ENCODE data around the gene TRIM49C. TPM values are rescaled to one million over a fixed set of nuclear protein-coding genes. Genes with fewer than 3 reads are reported as not detected.
"Not testable (repeated sequence)": the region's sequence is repeated elsewhere in the genome, so short reads cannot be mapped to it uniquely, and the experiment has no call there.

The TRIM49C gene, protein sequence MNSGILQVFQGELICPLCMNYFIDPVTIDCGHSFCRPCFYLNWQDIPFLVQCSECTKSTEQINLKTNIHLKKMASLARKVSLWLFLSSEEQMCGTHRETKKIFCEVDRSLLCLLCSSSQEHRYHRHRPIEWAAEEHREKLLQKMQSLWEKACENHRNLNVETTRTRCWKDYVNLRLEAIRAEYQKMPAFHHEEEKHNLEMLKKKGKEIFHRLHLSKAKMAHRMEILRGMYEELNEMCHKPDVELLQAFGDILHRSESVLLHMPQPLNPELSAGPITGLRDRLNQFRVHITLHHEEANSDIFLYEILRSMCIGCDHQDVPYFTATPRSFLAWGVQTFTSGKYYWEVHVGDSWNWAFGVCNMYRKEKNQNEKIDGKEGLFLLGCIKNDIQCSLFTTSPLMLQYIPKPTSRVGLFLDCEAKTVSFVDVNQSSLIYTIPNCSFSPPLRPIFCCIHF
- polyA plus RNA-seq (2011; rRNA removed) (not detected in 2 replicates), polyA minus RNA-seq (2011; rRNA and poly(A)+ RNA removed) (not detected in 2 replicates)

DNA sequence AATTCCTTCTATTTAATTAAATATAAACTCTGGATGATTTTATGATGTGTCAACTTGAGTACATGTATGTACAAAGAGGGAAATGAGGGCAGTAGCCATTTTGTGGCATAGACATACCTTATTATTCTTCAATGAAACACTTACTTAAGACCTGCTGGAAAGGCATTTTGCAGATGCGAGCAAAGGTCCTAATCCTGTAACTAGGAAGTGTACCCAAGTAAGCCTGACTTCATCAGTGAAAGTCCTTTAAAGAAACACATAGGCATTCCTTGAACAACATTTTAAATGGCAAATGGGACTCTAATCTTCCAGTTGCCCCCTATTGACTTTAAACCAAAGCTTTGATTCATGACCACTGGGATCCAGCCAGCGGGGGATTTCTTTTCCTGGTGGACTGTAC, at the start of gene TRIM49C:
TRIM49C (plus strand) TSS at position 301 of the 400 bp plus-strand sequence. CDS start 4,106 bp downstream, outside the sequence.
- H3K9me3 ChIP-seq (ENCODE audit: control insufficient read depth, insufficient read depth, low read length); DNase-seq (ENCODE audit: low read depth, low spot score); H3K4me3 ChIP-seq (ENCODE audit: low read depth, low read length); POLR2A ChIA-PET; H3K27me3 ChIP-seq (ENCODE audit: control insufficient read depth, insufficient read depth, low read length); CTCF ChIA-PET; H3K27ac ChIP-seq (ENCODE audit: low read depth, low read length): not testable (repeated sequence)

DNA sequence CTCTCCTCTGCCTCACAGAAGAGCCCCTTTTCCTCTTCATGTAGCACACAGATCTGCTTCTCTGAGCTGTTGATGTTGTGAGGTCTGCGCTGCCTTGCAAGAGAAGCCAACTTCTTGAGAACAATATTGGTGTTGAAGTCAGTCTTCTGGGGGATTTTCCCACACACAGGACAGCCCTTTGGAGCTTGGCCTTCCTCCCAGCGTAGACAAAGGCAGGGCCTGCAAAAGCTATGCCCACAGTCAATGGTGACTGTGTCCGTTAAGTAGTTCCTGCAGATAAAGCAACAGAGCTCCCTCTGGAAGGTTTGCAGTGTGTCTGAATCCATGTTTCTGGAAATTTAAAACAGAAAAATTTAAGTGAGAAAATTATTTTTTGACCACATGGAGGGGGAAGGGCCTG, 6.7 kb upstream of the TRIM49C start:
- CTCF ChIA-PET; POLR2A ChIA-PET; H3K4me3 ChIP-seq (ENCODE audit: low read depth, low read length); DNase-seq (ENCODE audit: low read depth, low spot score); H3K27me3 ChIP-seq (ENCODE audit: control insufficient read depth, insufficient read depth, low read length); H3K27ac ChIP-seq (ENCODE audit: low read depth, low read length); H3K9me3 ChIP-seq (ENCODE audit: control insufficient read depth, insufficient read depth, low read length): not testable (repeated sequence)

DNA sequence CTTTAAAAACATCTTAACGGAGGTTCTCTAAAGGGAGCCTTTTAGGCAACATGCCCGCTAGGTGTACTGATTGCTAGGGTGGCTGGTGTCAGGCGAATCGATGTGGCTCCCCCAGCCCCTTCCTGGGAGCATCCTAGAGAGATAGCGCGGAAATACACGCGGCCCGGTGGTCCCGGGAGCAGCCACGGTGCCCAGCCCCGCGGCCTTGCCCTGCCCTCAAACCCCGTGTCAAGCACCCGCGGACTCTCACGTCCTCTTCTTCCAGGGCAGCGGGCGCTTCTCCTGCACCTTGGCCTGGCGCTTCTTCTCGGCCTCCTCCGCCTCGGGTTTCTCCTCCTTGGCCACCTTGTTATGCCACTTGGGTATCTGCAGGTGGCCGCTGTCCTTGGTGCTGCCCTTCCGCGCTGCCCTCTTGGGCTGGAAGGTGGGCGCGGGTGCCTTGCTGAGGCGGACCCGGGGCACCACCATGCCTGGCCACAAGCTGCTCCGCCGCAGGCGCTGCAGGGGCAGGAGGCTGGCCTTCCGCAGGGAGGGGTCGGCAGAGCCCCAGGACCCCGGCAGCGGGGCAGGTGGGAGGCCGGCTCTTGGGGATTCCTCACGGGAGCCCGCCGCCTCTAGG, 20.8 kb downstream of the TRIM49C start:
- POLR2A ChIA-PET; H3K4me3 ChIP-seq (ENCODE audit: low read depth, low read length); CTCF ChIA-PET; H3K9me3 ChIP-seq (ENCODE audit: control insufficient read depth, insufficient read depth, low read length); H3K27ac ChIP-seq (ENCODE audit: low read depth, low read length); H3K27me3 ChIP-seq (ENCODE audit: control insufficient read depth, insufficient read depth, low read length); DNase-seq (ENCODE audit: low read depth, low spot score): not testable (repeated sequence)

DNA sequence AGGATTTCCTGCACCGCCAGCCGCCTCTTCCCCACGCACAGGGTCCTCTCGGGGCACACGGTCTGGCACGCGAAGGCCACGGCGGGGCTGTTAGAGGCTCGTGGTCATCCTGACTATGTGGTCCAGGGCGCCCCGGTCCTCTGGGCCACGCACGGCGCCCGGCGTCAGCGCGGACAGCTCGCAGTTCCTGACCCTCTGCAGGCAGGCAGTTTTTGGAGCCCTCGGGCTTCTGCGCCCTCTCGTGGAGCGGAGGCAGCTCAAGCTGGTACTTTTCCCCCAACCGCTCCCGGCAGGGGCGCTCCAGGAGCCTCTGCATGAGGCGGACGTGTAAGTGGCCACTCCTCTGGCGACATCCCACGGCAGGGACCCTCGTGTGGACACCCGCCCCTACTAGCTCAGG, 21.4 kb downstream of the TRIM49C start:
- H3K9me3 ChIP-seq (ENCODE audit: control insufficient read depth, insufficient read depth, low read length), result not testable (repeated sequence)

DNA sequence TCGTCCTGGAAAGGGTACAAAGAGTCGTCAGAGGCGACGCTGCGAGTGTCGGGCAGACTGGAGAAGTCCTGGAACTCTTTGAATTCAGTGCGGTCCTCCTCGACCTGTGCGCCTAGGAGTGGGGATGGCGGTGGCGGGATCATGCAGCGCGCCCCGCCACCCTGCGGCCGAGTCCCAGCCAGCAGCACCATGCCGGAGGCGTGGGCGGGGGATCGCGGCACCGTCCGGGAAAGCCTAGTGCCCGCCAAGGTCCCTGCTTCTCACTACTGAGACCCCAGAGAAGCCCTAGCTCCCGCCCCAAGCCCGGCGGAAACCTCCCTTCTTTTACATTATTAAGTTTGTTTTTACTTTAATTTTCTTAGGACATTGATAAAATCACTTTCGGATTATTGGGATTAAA, 22.6 kb downstream of the TRIM49C start:
- CTCF ChIA-PET; H3K4me3 ChIP-seq (ENCODE audit: low read depth, low read length); H3K27me3 ChIP-seq (ENCODE audit: control insufficient read depth, insufficient read depth, low read length); H3K9me3 ChIP-seq (ENCODE audit: control insufficient read depth, insufficient read depth, low read length); H3K27ac ChIP-seq (ENCODE audit: low read depth, low read length); DNase-seq (ENCODE audit: low read depth, low spot score); POLR2A ChIA-PET: not testable (repeated sequence)

More for the DNA sequence above, 21.4 kb downstream of the TRIM49C start:
- DNase-seq (ENCODE audit: low read depth, low spot score); H3K27me3 ChIP-seq (ENCODE audit: control insufficient read depth, insufficient read depth, low read length); H3K4me3 ChIP-seq (ENCODE audit: low read depth, low read length); CTCF ChIA-PET; H3K27ac ChIP-seq (ENCODE audit: low read depth, low read length); POLR2A ChIA-PET: not testable (repeated sequence)

DNA sequence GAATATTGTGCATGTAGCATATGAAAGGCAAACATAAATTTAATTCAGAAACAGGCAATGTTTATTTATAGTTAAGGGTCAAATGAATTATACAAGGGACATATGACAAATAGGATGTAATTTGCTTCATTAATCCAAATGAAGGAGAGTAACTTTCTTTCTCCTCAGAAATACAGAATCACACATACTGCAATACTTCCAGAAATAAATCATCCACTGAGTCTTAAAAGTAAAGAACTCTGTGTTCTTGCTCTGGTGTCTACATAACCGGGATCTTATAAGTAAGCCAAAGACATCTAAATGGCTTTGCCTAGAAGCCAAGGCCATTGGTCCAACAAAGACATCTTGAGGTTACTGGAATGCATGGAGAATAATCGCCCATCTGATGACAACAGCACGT, 54.7 kb downstream of the TRIM49C start, which contains the start of gene UBTFL1:
UBTFL1 (plus strand) TSS at position 301 of the 400 bp plus-strand sequence; CDS start at position 301, 0 bp downstream.
- H3K9me3 ChIP-seq (ENCODE audit: control insufficient read depth, insufficient read depth, low read length); H3K27me3 ChIP-seq (ENCODE audit: control insufficient read depth, insufficient read depth, low read length); H3K4me3 ChIP-seq (ENCODE audit: low read depth, low read length); CTCF ChIA-PET; DNase-seq (ENCODE audit: low read depth, low spot score); POLR2A ChIA-PET; H3K27ac ChIP-seq (ENCODE audit: low read depth, low read length): not testable (repeated sequence)

DNA sequence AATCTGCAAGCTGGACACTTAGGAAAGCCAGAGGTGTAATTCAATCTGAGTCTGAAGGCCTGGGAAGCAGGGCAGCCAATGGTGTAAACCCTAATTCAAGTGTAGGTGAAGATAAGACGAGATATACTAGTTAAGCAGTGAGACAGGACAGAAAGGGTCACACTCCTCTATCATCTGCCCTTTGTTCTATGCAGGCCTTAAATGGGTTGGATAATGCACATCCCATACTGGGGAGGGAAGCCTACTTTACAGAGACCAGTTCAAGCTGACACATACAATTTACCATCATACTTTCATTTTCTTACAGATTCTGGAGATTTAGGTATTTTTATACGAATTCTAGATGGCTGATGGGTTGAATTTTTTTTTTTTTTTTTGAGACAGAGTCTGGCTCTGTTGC, 57.8 kb downstream of the TRIM49C start:
- H3K27me3 ChIP-seq (ENCODE audit: control insufficient read depth, insufficient read depth, low read length); H3K9me3 ChIP-seq (ENCODE audit: control insufficient read depth, insufficient read depth, low read length); POLR2A ChIA-PET; H3K4me3 ChIP-seq (ENCODE audit: low read depth, low read length); DNase-seq (ENCODE audit: low read depth, low spot score); CTCF ChIA-PET; H3K27ac ChIP-seq (ENCODE audit: low read depth, low read length): not testable (repeated sequence)

Small RNA genes lying within 50 kb of the gene (small RNA-seq; reads per million reads assigned to genes)
- not detected for gene AP000827.1 (ENCODE audit: insufficient read length, low read depth)

Other genes starting within 250 kb of the TRIM49C start
- not detected in 2 replicates for gene TRIM49, start 222.5 kb upstream of the TRIM49C start, polyA plus RNA-seq (2011; rRNA removed)
- gene TRIM64B, start 152.6 kb upstream of the TRIM49C start, polyA plus RNA-seq (2011; rRNA removed), result not detected in 2 replicates
- not detected in 2 replicates for gene TRIM49D1, start 108.9 kb upstream of the TRIM49C start, polyA plus RNA-seq (2011; rRNA removed)
- not detected in 2 replicates for gene TRIM49D2, start 107.0 kb upstream of the TRIM49C start, polyA plus RNA-seq (2011; rRNA removed)
- gene TRIM64, start 65.1 kb upstream of the TRIM49C start, polyA plus RNA-seq (2011; rRNA removed), result not detected in 2 replicates
- not detected in 2 replicates for gene UBTFL1, start 54.8 kb downstream of the TRIM49C start, polyA plus RNA-seq (2011; rRNA removed)
- 0.64 and 0.71 TPM in 2 replicates for gene NAALAD2, start 103.6 kb downstream of the TRIM49C start, polyA plus RNA-seq (2011; rRNA removed)
- 26.2 and 34.3 TPM in 2 replicates for gene CHORDC1, start 191.9 kb downstream of the TRIM49C start, polyA plus RNA-seq (2011; rRNA removed)

Measured in AG04450 (cell line).